Measurements from ENCODE around the gene NXPH1.

DNA sequence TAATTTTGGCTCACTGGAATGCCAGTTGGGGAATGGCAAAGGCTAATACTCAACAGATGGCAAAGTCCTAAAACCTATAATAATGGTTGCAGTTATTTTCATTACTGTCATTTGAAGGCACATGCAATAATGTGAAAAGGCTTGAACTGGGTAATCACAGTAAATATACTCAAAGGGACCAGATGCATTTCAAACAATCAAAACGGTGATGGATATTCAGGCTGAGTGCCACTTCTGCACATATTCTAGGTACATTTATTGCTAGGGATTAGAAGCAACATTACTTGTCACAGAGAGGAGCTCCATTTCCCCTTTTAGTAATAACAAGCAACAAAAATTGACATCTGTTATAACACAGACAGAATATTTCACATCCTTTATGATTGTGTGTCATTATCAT is 171.8 kb downstream of the NXPH1 start:
- TF ChIP-seq EZH2 (IDR thresholded peaks at IDR 0.05; ENCODE audit: insufficient read depth, poor library complexity, severe bottlenecking) (no peak), EZH2phosphoT487 (IDR thresholded peaks at IDR 0.05; ENCODE audit: insufficient read depth, low read depth) (no peak)
